Measurements from ENCODE around the gene CBFA2T3. TPM values are rescaled to one million over a fixed set of nuclear protein-coding genes. Genes with fewer than 3 reads are reported as not detected.
"Not testable (repeated sequence)": the region's sequence is repeated elsewhere in the genome, so short reads cannot be mapped to it uniquely, and the experiment has no call there.

Gene CBFA2T3
- polyA plus RNA-seq, 3 donors, result 5.3 to 32.2 (median 6.2) TPM

DNA sequence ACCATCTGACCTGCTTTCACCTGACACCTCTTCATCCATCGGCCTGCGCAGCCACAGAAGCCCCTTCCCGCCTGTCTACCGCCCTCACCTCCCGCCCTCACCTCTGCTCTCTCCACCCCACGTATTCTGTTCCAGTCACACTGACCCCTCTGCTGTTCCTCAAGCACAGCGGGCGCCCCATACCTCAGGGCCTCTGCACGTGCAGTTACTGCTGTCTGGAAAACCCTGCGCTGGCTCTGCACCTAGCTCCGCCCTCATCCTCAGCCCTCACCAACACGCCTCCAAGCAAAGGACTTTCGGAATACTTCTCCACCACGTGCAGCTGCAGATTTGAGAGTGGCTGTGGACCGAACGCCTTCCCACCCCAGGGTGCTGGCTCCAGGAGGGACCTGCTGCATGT is 85.9 kb downstream of the CBFA2T3 start:
- Mint-ChIP-seq H3K27ac (peak overlapping the region in 2 of 7 donors; percentile 13 to 62), H3K9me3 (peaks cover 13 to 25% (median 18%) of the 10 kb centered on the region in 7 donors), H3K4me1 (no peaks in the 10 kb centered on the region), H3K27me3 (ENCODE audit: low read depth in 3 of 3) (peaks cover 0 to 5% (median 1%) of the 10 kb centered on the region in 3 donors), H3K36me3 (peaks cover 40 to 70% of the 10 kb centered on the region in 2 donors), H3K4me3 (no peak overlapping the region)
- H3K9me3 ChIP-seq (replicated peaks in 1 of 2; ENCODE audit: control insufficient read depth in 1 of 2, insufficient read depth in 1 of 2, low read length in 2 of 2), result peaks cover 9 to 22% of the 10 kb centered on the region in 2 donors
- over 99% methylated on average over 10 of the region's 16 CpGs for WGBS (ENCODE audit: insufficient coverage)
- H3K79me2 ChIP-seq (ENCODE audit: insufficient read depth, low read length), result no peaks in the 10 kb centered on the region
- TF ChIP-seq, protein P1, sequence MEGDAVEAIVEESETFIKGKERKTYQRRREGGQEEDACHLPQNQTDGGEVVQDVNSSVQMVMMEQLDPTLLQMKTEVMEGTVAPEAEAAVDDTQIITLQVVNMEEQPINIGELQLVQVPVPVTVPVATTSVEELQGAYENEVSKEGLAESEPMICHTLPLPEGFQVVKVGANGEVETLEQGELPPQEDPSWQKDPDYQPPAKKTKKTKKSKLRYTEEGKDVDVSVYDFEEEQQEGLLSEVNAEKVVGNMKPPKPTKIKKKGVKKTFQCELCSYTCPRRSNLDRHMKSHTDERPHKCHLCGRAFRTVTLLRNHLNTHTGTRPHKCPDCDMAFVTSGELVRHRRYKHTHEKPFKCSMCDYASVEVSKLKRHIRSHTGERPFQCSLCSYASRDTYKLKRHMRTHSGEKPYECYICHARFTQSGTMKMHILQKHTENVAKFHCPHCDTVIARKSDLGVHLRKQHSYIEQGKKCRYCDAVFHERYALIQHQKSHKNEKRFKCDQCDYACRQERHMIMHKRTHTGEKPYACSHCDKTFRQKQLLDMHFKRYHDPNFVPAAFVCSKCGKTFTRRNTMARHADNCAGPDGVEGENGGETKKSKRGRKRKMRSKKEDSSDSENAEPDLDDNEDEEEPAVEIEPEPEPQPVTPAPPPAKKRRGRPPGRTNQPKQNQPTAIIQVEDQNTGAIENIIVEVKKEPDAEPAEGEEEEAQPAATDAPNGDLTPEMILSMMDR (IDR thresholded peaks at IDR 0.05), result no peak
- no peak overlapping the region for H3K4me3 ChIP-seq (replicated peaks in 1 of 3; ENCODE audit: low read depth in 2 of 3, low read length in 3 of 3)
- no peaks in the 10 kb centered on the region for H3K4me1 ChIP-seq (ENCODE audit: control insufficient read depth in 1 of 2, insufficient read depth in 2 of 2, low read length in 2 of 2)
- no peak overlapping the region for H3K27ac ChIP-seq (ENCODE audit: low read depth in 1 of 2, low read length in 2 of 2)
- H3K4me2 ChIP-seq (replicated peaks; ENCODE audit: extremely low read depth, low read length, poor library complexity, severe bottlenecking), result no peak overlapping the region
- H4K20me1 ChIP-seq (ENCODE audit: insufficient read depth, low read length), result peaks cover 94% of the 10 kb centered on the region
- H3K9ac ChIP-seq (ENCODE audit: insufficient read depth, low read length, poor library complexity, severe bottlenecking), result no peak overlapping the region
- no peak for DNase-seq
- H3K36me3 ChIP-seq (replicated peaks in 1 of 2; ENCODE audit: control insufficient read depth in 1 of 2, insufficient read depth in 2 of 2, low read length in 2 of 2), result peaks cover 64 to 71% of the 10 kb centered on the region in 2 donors
- no peaks in the 10 kb centered on the region for H3K27me3 ChIP-seq (ENCODE audit: control insufficient read depth in 2 of 2, insufficient read depth in 2 of 2, low read length in 2 of 2)
- intact Hi-C loops (cut with micrococcal nuclease), result no loop called here
- no peak overlapping the region for H2AFZ ChIP-seq (ENCODE audit: insufficient read depth, low read depth, low read length, poor library complexity, severe bottlenecking)

DNA sequence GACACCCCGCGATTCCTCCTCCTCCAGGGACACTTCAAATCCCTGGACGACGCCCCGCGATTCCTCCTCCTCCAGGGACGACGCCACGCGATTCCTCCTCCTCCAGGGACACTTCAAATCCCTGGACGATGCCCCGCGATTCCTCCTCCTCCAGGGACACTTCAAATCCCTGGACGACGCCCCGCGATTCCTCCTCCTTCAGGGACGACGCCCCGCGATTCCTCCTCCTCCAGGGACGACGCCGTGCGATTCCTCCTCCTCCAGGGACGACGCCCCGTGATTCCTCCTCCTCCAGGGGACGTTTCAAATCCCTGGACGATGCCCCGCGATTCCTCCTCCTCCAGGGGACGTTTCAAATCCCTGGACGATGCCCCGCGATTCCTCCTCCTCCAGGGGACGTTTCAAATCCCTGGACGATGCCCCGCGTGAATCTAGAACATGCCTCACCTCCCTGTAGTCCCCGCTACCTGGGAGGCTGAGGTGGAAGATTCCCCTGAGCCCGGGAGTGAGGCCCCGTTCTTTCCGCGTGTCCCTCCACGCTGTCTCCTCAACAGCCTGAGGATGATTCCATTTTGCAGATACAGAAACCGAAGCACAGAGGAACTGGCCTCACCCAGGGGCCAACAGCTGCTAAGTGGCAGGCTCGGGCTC is 87.2 kb downstream of the CBFA2T3 start:
- H2AFZ ChIP-seq (ENCODE audit: insufficient read depth, low read depth, low read length, poor library complexity, severe bottlenecking); H3K9ac ChIP-seq (ENCODE audit: insufficient read depth, low read length, poor library complexity, severe bottlenecking); H3K27me3 Mint-ChIP-seq (ENCODE audit: low read depth in 3 of 3); H3K27me3 ChIP-seq (ENCODE audit: control insufficient read depth in 2 of 2, insufficient read depth in 2 of 2, low read length in 2 of 2); H3K79me2 ChIP-seq (ENCODE audit: insufficient read depth, low read length); DNase-seq; H3K4me1 Mint-ChIP-seq; H3K4me1 ChIP-seq (ENCODE audit: control insufficient read depth in 1 of 2, insufficient read depth in 2 of 2, low read length in 2 of 2); intact Hi-C loops (cut with micrococcal nuclease); H3K4me2 ChIP-seq (replicated peaks; ENCODE audit: extremely low read depth, low read length, poor library complexity, severe bottlenecking); H3K4me3 Mint-ChIP-seq; H3K4me3 ChIP-seq (replicated peaks in 1 of 3; ENCODE audit: low read depth in 2 of 3, low read length in 3 of 3); H3K27ac ChIP-seq (ENCODE audit: low read depth in 1 of 2, low read length in 2 of 2): not testable (repeated sequence)
- Mint-ChIP-seq H3K27ac (peak overlapping the region in 3 of 7 donors; percentile 46 to 66 (median 64)), H3K9me3 (peaks cover 13 to 20% (median 18%) of the 10 kb centered on the region in 7 donors), H3K36me3 (peaks cover 45 to 73% of the 10 kb centered on the region in 2 donors)
- Histone ChIP-seq H3K9me3 (replicated peaks in 1 of 2; ENCODE audit: control insufficient read depth in 1 of 2, insufficient read depth in 1 of 2, low read length in 2 of 2) (peaks cover 9 to 22% of the 10 kb centered on the region in 2 donors), H3K36me3 (replicated peaks in 1 of 2; ENCODE audit: control insufficient read depth in 1 of 2, insufficient read depth in 2 of 2, low read length in 2 of 2) (peaks cover 71 to 75% of the 10 kb centered on the region in 2 donors), H4K20me1 (ENCODE audit: insufficient read depth, low read length) (peaks cover 94% of the 10 kb centered on the region)
- WGBS (ENCODE audit: insufficient coverage), result 98% methylated on average over 31 of the region's 48 CpGs

Data from CD14-positive monocyte (primary cell).